ENCODE data around the gene NME7.

DNA sequence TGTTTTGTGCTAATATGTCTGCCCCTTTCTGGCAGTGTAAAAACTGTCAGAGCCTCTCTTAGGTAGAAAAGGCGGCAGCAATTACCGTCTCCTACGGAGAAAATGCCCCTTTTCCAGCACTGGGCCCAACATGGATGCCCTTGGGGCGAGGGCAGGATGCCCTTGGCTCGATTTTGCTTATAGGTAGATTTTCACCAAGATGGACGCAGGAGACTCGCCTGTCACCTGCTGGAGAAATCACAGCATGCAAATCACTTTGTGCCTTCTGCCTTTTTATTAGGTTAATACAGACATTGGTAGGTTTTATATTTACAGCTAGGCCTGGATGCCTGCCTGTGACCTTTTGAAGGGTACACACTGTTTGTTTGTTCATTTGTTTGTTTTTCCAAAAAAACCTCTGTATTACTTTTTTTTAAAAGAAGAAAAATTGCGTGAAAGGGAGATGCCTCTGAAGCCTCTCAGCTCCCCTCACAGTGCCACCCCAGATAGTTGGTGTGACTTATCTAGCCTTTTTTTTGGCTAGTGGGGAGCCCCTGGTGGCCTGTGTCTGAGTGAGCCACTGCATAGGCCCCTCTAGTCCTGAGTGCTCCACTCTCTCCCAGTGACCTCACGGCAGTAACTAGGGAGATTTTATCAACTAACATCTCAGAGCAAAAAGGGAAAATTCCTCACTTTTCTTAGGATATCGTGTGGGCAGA, 258.6 kb downstream of the NME7 start:
- TF ChIP-seq, protein P1, sequence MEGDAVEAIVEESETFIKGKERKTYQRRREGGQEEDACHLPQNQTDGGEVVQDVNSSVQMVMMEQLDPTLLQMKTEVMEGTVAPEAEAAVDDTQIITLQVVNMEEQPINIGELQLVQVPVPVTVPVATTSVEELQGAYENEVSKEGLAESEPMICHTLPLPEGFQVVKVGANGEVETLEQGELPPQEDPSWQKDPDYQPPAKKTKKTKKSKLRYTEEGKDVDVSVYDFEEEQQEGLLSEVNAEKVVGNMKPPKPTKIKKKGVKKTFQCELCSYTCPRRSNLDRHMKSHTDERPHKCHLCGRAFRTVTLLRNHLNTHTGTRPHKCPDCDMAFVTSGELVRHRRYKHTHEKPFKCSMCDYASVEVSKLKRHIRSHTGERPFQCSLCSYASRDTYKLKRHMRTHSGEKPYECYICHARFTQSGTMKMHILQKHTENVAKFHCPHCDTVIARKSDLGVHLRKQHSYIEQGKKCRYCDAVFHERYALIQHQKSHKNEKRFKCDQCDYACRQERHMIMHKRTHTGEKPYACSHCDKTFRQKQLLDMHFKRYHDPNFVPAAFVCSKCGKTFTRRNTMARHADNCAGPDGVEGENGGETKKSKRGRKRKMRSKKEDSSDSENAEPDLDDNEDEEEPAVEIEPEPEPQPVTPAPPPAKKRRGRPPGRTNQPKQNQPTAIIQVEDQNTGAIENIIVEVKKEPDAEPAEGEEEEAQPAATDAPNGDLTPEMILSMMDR (IDR thresholded peaks at IDR 0.05): peak; percentile 69
- TF ChIP-seq POLR2AphosphoS5 (IDR thresholded peaks at IDR 0.05; ENCODE audit: low read depth, low read length) (no peak), SIN3A (IDR thresholded peaks at IDR 0.05; ENCODE audit: borderline replicate concordance, insufficient read depth, low read depth, low read length) (no peak)
